Panc1 (cell line): Measurements from ENCODE around the gene CEP63. TPM values are rescaled to one million over a fixed set of nuclear protein-coding genes. Genes with fewer than 3 reads are reported as not detected.

Experiments
- ATAC-seq: fragments of 200-7000 bp; cut with Tn5 transposase; 2 replicates; pipeline ENCODE4 v1.9.1; 2020; ENCODE audit warnings: mild to moderate bottlenecking, moderate library complexity
- BruUV-seq: library from RNA; stranded (reverse); fragments of 400-500 nt; replicated peaks from 2 replicates; lab custom pipeline; 2021; lab: Mats Ljungman, UMichigan
- CTCF ChIA-PET: fragments of 300-600 bp; sonication (Branson Sonifier 250); formaldehyde crosslinking; loops from one replicate; lab custom pipeline; 2022; ENCODE audit warnings: antibody characterized with exemption; lab: Charles Lee
- POLR2A ChIA-PET: fragments of 300-600 bp; sonication (Branson Sonifier 250); formaldehyde crosslinking; loops from one replicate; lab custom pipeline; 2022; ENCODE audit warnings: antibody characterized with exemption; lab: Charles Lee
- DNase-seq: peaks from one replicate; pipeline ENCODE4 v3.0.0-alpha.2; 2010; ENCODE audit warnings: low read depth, low spot score
- H3K27ac ChIP-seq: 2 replicates; pipeline ENCODE4 v1.5.1; 2011; ENCODE audit warnings: mild to moderate bottlenecking, low read length, inconsistent platforms
- H3K27me3 ChIP-seq: fragments of 200-500 bp; sonication (Bioruptor generic); 2 replicates; pipeline ENCODE4 v1.6.0; 2014; ENCODE audit warnings: low read length, inconsistent platforms; ENCODE audit not compliant: control insufficient read depth, insufficient read depth
- H3K36me3 ChIP-seq: fragments of 200-500 bp; sonication (Bioruptor generic); 2 replicates; pipeline ENCODE4 v1.5.1; 2014; ENCODE audit warnings: inconsistent platforms, mild to moderate bottlenecking, low read length, moderate library complexity; ENCODE audit not compliant: control insufficient read depth, insufficient read depth
- H3K4me1 ChIP-seq: 2 replicates; pipeline ENCODE4 v1.5.1; 2011; ENCODE audit warnings: inconsistent platforms, mild to moderate bottlenecking, low read length, moderate library complexity; ENCODE audit not compliant: control insufficient read depth, insufficient read depth
- H3K4me3 ChIP-seq, 2 experiments: 2 replicates each; pipeline ENCODE4 v1.5.1; 2011 to 2012; ENCODE audit warnings: low read depth in 2 of 2, low read length in 2 of 2, mild to moderate bottlenecking in 2 of 2, inconsistent platforms in 1 of 2, moderate library complexity in 1 of 2
- H3K9me3 ChIP-seq: fragments of 200-500 bp; sonication (Bioruptor generic); 2 replicates; pipeline ENCODE4 v1.5.1; 2014; ENCODE audit warnings: low read depth, mild to moderate bottlenecking, inconsistent platforms, low read length, moderate library complexity; ENCODE audit not compliant: control insufficient read depth, insufficient read depth
- POLR2AphosphoS5 ChIP-seq: IDR thresholded peaks from 2 replicates; pipeline ENCODE4 v1.6.1; 2012; ENCODE audit warnings: mild to moderate bottlenecking, low read depth, low read length, moderate library complexity
- REST ChIP-seq, 2 experiments: IDR thresholded peaks; 2 replicates each; pipeline ENCODE4 v1.6.1; 2011 to 2012; ENCODE audit warnings: low read depth in 2 of 2, control low read depth in 1 of 2, low read length in 1 of 2, mild to moderate bottlenecking in 1 of 2, moderate library complexity in 1 of 2; ENCODE audit not compliant: insufficient read depth in 1 of 2
- SIN3A ChIP-seq: IDR thresholded peaks from 2 replicates; pipeline ENCODE4 v1.6.1; 2012; ENCODE audit warnings: low read depth, mild to moderate bottlenecking, low read length, moderate library complexity, borderline replicate concordance; ENCODE audit not compliant: insufficient read depth
- TCF7L2 ChIP-seq: IDR thresholded peaks from 2 replicates; pipeline ENCODE4 v1.6.1; 2011; ENCODE audit warnings: mild to moderate bottlenecking, low read depth, low read length, inconsistent platforms
- in situ Hi-C: cut with HindIII; loops from 2 replicates; pipeline ENCODE4 v1.10.0; 2016; ENCODE audit warnings: low sequenced_read_pairs, low pct_unique_long_range_greater_than_20kb
- intact Hi-C: fragments of 100-400 bp; cut with micrococcal nuclease; formaldehyde crosslinking; loops from one replicate; pipeline ENCODE4 v1.10.0; 2022; ENCODE audit not compliant: unreplicated experiment
- total RNA-seq: library from RNA; stranded (reverse); gene quantifications from one replicate; pipeline ENCODE4 v1.2.1, GENCODE V29; 2021; ENCODE audit not compliant: unreplicated experiment
- TF ChIP-seq, protein P1 (sequence below): fragments of 450-650 bp; IDR thresholded peaks from 2 replicates; pipeline ENCODE4 v1.5.1; 2017; ENCODE audit warnings: mild to moderate bottlenecking

Gene CEP63
- total RNA-seq, 1 experiment from 2014 or later: 30.5 TPM

GRCh38 chr3:134517791-134518190 is 31.9 kb downstream of the CEP63 start:
- ATAC-seq (no peak), DNase-seq (no peak)
- Histone ChIP-seq H3K27me3 (no peaks in the 10 kb centered on the region), H3K36me3 (no peaks in the 10 kb centered on the region), H3K4me1 (no peaks in the 10 kb centered on the region), H3K27ac (no peak overlapping the region), H3K4me3 (no peak overlapping the region), H3K9me3 (peaks cover 3% of the 10 kb centered on the region; the same call in 1 of the 2 replicates)
- intact Hi-C loops: no loop called here
- in situ Hi-C loops: no loop called here
- ChIA-PET CTCF (no interaction called here), POLR2A (no interaction called here)
- TF ChIP-seq, protein P1, sequence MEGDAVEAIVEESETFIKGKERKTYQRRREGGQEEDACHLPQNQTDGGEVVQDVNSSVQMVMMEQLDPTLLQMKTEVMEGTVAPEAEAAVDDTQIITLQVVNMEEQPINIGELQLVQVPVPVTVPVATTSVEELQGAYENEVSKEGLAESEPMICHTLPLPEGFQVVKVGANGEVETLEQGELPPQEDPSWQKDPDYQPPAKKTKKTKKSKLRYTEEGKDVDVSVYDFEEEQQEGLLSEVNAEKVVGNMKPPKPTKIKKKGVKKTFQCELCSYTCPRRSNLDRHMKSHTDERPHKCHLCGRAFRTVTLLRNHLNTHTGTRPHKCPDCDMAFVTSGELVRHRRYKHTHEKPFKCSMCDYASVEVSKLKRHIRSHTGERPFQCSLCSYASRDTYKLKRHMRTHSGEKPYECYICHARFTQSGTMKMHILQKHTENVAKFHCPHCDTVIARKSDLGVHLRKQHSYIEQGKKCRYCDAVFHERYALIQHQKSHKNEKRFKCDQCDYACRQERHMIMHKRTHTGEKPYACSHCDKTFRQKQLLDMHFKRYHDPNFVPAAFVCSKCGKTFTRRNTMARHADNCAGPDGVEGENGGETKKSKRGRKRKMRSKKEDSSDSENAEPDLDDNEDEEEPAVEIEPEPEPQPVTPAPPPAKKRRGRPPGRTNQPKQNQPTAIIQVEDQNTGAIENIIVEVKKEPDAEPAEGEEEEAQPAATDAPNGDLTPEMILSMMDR: no peak
- no peak for TF ChIP-seq POLR2AphosphoS5
- no peak for TF ChIP-seq REST (IDR thresholded peaks at IDR 0.05; ENCODE audit: insufficient read depth in 1 of 2, low read depth in 2 of 2, low read length in 1 of 2)
- no peak for TF ChIP-seq TCF7L2
- TF ChIP-seq SIN3A: no peak
- no TSS peak for BruUV-seq

DNA sequence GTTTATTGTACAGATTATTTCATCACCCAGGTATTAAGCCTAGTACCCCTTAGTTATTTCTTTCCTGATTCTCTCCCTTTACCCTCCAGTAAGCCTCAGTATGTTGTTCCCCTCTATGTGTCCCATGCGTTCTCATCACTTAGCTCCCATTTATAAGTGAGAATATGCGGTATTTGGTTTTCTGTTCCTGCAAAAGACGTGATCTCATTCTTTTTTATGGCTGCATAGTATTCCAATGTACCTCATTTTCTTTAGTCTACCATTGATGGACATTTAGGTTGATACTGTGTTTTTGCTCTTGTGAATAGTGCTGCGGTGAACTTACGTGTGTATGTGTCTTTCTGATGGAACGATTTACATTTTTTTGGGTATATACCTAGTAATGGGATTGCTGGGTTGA is 36.7 kb downstream of the CEP63 start:
- peaks cover 3% of the 10 kb centered on the region; the same call in 1 of the 2 replicates for H3K9me3 ChIP-seq
- TF ChIP-seq POLR2AphosphoS5 (no peak), TCF7L2 (no peak), REST (IDR thresholded peaks at IDR 0.05; ENCODE audit: insufficient read depth in 1 of 2, low read depth in 2 of 2, low read length in 1 of 2) (no peak), SIN3A (no peak)
- TF ChIP-seq, protein P1: no peak
- intact Hi-C loops: no loop called here
- no peaks in the 10 kb centered on the region for H3K36me3 ChIP-seq
- no peak overlapping the region for H3K27ac ChIP-seq
- in situ Hi-C loops: no loop called here
- no TSS peak for BruUV-seq
- no peak for ATAC-seq
- H3K4me1 ChIP-seq: no peaks in the 10 kb centered on the region
- no peak overlapping the region for H3K4me3 ChIP-seq
- ChIA-PET POLR2A (no interaction called here), CTCF (no interaction called here)
- DNase-seq: no peak
- no peaks in the 10 kb centered on the region for H3K27me3 ChIP-seq
